Measurements from ENCODE around the gene BIN1.

- TF ChIP-seq POLR2A (IDR thresholded peaks at IDR 0.05) (no peak), CTCF (IDR thresholded peaks at IDR 0.05) (no peak), POLR2AphosphoS5 (IDR thresholded peaks at IDR 0.05) (no peak)
These were observed 27.3 kb upstream of the BIN1 start for GRCh38 chr2:127134235-127134634.

All from transverse colon (tissue), 4 donors.